Measurements from ENCODE around the gene BMP8A. TPM values are rescaled to one million over a fixed set of nuclear protein-coding genes. Genes with fewer than 3 reads are reported as not detected.

Gene BMP8A
- polyA plus RNA-seq, 2 of the 4 experiments (the other 2 are of a cell fraction) = 0.13 TPM; not detected in 1

DNA sequence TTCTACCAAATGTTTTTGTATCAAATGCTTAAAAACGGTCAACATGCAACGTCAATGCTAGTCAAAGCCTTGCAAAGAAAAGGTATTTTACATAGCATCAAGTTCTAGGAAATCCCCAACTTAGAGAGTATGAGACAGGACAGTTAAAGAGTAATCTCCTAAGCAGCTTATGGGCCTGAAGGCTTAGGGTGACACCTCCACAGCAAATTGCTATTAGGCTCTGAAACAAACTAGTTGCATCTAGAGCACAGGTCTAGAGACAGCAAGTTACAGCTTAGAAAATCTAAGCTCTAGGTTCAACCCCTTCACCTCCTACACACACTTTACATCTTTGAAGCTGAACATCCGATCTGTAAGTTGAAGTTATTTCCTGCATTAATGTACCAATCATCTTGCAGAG lies 71.5 kb downstream of the BMP8A start (continued):
- TF ChIP-seq, protein P1, sequence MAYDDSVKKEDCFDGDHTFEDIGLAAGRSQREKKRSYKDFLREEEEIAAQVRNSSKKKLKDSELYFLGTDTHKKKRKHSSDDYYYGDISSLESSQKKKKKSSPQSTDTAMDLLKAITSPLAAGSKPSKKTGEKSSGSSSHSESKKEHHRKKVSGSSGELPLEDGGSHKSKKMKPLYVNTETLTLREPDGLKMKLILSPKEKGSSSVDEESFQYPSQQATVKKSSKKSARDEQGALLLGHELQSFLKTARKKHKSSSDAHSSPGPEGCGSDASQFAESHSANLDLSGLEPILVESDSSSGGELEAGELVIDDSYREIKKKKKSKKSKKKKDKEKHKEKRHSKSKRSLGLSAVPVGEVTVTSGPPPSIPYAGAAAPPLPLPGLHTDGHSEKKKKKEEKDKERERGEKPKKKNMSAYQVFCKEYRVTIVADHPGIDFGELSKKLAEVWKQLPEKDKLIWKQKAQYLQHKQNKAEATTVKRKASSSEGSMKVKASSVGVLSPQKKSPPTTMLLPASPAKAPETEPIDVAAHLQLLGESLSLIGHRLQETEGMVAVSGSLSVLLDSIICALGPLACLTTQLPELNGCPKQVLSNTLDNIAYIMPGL (CRISPR knock-in tag; IDR thresholded peaks at IDR 0.05; ENCODE audit: borderline replicate concordance) = no peak
- no peak for TF ChIP-seq ZC3H11A (IDR thresholded peaks at IDR 0.05)

DNA sequence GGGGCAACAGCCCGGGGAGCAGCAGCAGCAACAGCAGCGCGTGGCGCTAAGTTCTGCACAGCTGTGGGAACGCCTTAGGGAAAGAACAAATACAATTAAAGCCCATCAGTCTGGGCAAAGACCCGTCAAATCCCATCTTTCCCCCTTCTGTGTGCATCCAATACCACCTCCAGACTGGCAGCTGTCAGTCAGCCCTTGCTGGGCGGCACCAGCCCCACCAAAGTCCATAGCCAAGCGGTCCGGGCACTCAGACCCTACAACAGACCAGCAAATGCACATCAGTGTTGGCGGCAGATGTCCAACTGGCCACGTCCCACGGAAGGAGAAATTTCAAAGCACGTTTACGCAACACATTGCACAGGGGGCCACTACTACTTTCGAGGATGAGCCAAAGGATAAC lies 72.2 kb downstream of the BMP8A start:
- Histone ChIP-seq H3K9me3 (no peaks in the 10 kb centered on the region), H3K4me3 (no peak overlapping the region), H3K4me1 (peaks cover 8% of the 10 kb centered on the region; the same call in 1 of the 3 replicates), H3K27ac (no peak overlapping the region), H3K4me2 (no peak overlapping the region)
- DNase-seq (ENCODE audit: low read depth in 1 of 2, low spot score in 1 of 2) (no peak), ATAC-seq (no peak), FAIRE-seq (no peak)
- ChIA-PET POLR2A (no interaction called here), CTCF (interaction anchor here (1.5 kb wide), 1 partner anchor 12 kb away, joined by 4 read pairs; no protein-coding TSS in a partner anchor)
- WGBS (ENCODE audit: missing lambda C conversion rate) = 94% methylated on average over 15 of the region's 15 CpGs
- TF ChIP-seq EHMT2 (IDR thresholded peaks at IDR 0.05; ENCODE audit: low read depth) = no peak
- no peak for TF ChIP-seq HEYL (CRISPR knock-in tag; IDR thresholded peaks at IDR 0.05)
- no peak for TF ChIP-seq TFCP2L1 (CRISPR knock-in tag; IDR thresholded peaks at IDR 0.05)
- TF ChIP-seq JUN (IDR thresholded peaks at IDR 0.05) = no peak
- TF ChIP-seq NPAS2 (CRISPR knock-in tag; IDR thresholded peaks at IDR 0.05; ENCODE audit: borderline replicate concordance) = no peak
- no peak for TF ChIP-seq HOXA7 (CRISPR knock-in tag; IDR thresholded peaks at IDR 0.05)
- no peak for TF ChIP-seq POLR2A (IDR thresholded peaks at IDR 0.05; ENCODE audit: low read length)
- no peak for TF ChIP-seq ZFP36 (IDR thresholded peaks at IDR 0.05; ENCODE audit: borderline replicate concordance, partially characterized antibody)
- no peak for TF ChIP-seq CHD4 (IDR thresholded peaks at IDR 0.05; ENCODE audit: borderline replicate concordance)
- no peak for TF ChIP-seq BHLHE40 (IDR thresholded peaks at IDR 0.05; ENCODE audit: low read depth, low read length)

DNA sequence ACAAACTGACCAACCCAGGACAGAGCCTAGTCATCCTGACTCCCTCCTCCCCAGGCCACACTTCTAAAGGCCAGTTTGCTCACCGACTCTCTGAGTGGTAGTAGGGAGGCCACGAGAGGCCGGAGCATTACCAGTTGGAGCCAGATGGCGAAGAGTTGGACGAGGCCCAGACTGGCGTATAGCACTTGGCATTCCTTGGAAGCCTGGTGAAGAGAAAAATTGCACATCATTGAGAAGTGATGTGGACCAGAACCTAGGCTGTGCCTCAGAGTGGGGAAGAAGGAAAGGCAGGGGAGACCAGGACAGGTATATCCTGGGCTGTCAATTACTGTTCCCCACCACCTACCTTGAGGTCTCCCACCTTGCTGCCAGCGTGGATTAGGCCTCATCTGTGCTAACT lies 72.9 kb downstream of the BMP8A start:
- ATAC-seq (no peak), FAIRE-seq (no peak), DNase-seq (ENCODE audit: low read depth in 1 of 2, low spot score in 1 of 2) (no peak)
- no peak for TF ChIP-seq PHF8 (IDR thresholded peaks at IDR 0.05; ENCODE audit: borderline replicate concordance, low read depth)
- TF ChIP-seq EP300 (IDR thresholded peaks at IDR 0.05) = no peak
- no peak for TF ChIP-seq NPAS2 (CRISPR knock-in tag; IDR thresholded peaks at IDR 0.05; ENCODE audit: borderline replicate concordance)
- TF ChIP-seq NFE2L2 (conservative IDR thresholded peaks at IDR 0.05; ENCODE audit: low read length) = no peak
- no peak for TF ChIP-seq ESRRA (IDR thresholded peaks at IDR 0.05; ENCODE audit: borderline replicate concordance, low read length)
- TF ChIP-seq TP53 (CRISPR knock-in tag; IDR thresholded peaks at IDR 0.05) = no peak
- no peak for TF ChIP-seq EHMT2 (IDR thresholded peaks at IDR 0.05; ENCODE audit: low read depth)
- TF ChIP-seq POLR2A (IDR thresholded peaks at IDR 0.05; ENCODE audit: low read length) = no peak
- no peak for TF ChIP-seq HOXA7 (CRISPR knock-in tag; IDR thresholded peaks at IDR 0.05)
- TF ChIP-seq NR3C1 (IDR thresholded peaks at IDR 0.05) = no peak
- TF ChIP-seq SMC3 (IDR thresholded peaks at IDR 0.05) = no peak
- TF ChIP-seq, protein P2, sequence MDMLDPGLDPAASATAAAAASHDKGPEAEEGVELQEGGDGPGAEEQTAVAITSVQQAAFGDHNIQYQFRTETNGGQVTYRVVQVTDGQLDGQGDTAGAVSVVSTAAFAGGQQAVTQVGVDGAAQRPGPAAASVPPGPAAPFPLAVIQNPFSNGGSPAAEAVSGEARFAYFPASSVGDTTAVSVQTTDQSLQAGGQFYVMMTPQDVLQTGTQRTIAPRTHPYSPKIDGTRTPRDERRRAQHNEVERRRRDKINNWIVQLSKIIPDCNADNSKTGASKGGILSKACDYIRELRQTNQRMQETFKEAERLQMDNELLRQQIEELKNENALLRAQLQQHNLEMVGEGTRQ (IDR thresholded peaks at IDR 0.05) = no peak
- no peak for TF ChIP-seq EHF (CRISPR knock-in tag; IDR thresholded peaks at IDR 0.05)
- no peak for TF ChIP-seq CEBPB (IDR thresholded peaks at IDR 0.05)
- TF ChIP-seq, protein P3, sequence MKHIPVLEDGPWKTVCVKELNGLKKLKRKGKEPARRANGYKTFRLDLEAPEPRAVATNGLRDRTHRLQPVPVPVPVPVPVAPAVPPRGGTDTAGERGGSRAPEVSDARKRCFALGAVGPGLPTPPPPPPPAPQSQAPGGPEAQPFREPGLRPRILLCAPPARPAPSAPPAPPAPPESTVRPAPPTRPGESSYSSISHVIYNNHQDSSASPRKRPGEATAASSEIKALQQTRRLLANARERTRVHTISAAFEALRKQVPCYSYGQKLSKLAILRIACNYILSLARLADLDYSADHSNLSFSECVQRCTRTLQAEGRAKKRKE (CRISPR knock-in tag; IDR thresholded peaks at IDR 0.05; ENCODE audit: low read depth) = no peak
- TF ChIP-seq ZNF302 (CRISPR knock-in tag; IDR thresholded peaks at IDR 0.05) = no peak
- Histone ChIP-seq H3K4me2 (no peak overlapping the region), H3K4me1 (peaks cover 7% of the 10 kb centered on the region; the same call in 1 of the 3 replicates), H3K9me3 (no peaks in the 10 kb centered on the region), H3K4me3 (no peak overlapping the region), H3K27ac (no peak overlapping the region)
- 95% methylated on average over 6 of the region's 7 CpGs for WGBS (ENCODE audit: missing lambda C conversion rate)
- CTCF ChIA-PET = interaction anchor here (1.1 to 1.2 kb wide), 2 partner anchors 12 to 13 kb away, joined by 3 read pairs; no protein-coding TSS in a partner anchor
- POLR2A ChIA-PET = no interaction called here
